Mesothelial cell of epicardium (in vitro differentiated cells): ENCODE results near the gene MLPH. TPM values are rescaled to one million over a fixed set of nuclear protein-coding genes. Genes with fewer than 3 reads are reported as not detected.

Experiments
- DNase-seq, 2 experiments: peaks; one replicate each; pipeline ENCODE4 v3.0.0; 2021; ENCODE audit warnings: low spot score in 2 of 2; ENCODE audit not compliant: unreplicated experiment in 2 of 2
- H3K27ac Mint-ChIP-seq: 2 replicates; pipeline ENCODE4 v1.8.0; 2021; ENCODE audit warnings: mixed read lengths
- H3K27me3 Mint-ChIP-seq: 2 replicates; pipeline ENCODE4 v1.8.0; 2021; ENCODE audit warnings: low read depth, mixed read lengths
- H3K36me3 Mint-ChIP-seq: 2 replicates; pipeline ENCODE4 v1.8.0; 2021; ENCODE audit warnings: mixed read lengths
- H3K4me1 Mint-ChIP-seq: 2 replicates; pipeline ENCODE4 v1.8.0; 2021; ENCODE audit warnings: mixed read lengths
- H3K4me3 Mint-ChIP-seq: 2 replicates; pipeline ENCODE4 v1.8.0; 2021; ENCODE audit warnings: mild to moderate bottlenecking, moderate library complexity, mixed read lengths
- H3K9me3 Mint-ChIP-seq: 2 replicates; pipeline ENCODE4 v1.8.0; 2021; ENCODE audit warnings: mixed read lengths
- CTCF ChIP-seq: fragments of 200-600 bp; sonication (generic); IDR thresholded peaks from one replicate; pipeline ENCODE4 v1.5.0; 2021; ENCODE audit warnings: antibody characterized with exemption; ENCODE audit not compliant: unreplicated experiment
- total RNA-seq: library from RNA; stranded (reverse); gene quantifications from 3 replicates; pipeline ENCODE4 v1.2.1, GENCODE V29; 2021

Gene MLPH
- total RNA-seq, 1 donor from 2014 or later: 6.1 TPM

DNA sequence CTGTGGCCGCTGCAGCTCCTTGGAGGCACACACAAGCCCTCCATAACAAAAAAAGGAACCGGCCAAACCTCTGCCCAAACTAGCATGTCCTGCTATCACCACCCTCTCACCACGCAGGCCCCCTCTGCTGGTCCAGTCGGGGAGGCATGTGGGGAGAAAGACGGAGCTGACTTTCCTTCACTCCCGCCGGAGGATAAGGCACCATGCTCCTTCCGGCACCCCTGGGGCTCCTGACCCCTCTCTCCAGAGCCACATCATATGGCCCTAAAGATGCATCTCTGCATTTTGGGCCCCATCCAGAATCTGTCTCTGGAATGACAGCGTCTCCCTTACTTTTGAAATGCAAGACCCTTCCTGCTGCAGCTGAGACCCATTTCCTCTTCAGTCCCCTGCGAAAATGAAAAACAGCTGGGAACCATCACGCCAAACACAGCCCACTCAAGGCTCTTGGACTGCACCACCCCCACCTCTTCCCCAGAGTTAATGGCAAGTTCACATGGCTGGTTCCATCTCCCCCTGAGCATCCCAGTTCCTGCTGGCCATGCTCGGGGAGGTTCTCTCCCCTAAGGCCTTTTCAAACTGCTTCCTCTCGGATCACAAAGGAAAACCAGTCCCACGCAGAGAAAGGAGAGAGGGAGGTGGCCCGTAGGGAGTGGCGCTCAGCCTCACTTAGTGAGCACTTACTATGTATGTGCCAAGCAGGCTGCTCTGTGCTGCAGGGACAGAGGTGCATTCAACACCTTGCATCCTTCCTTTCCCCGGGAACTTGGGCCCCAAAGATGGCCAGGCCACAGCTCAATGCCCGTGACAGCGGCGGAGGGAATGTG is 35.2 kb upstream of the MLPH start:
- H3K27ac Mint-ChIP-seq: peak overlapping the region; percentile 89
- no peaks in the 10 kb centered on the region for H3K36me3 Mint-ChIP-seq
- TF ChIP-seq CTCF: no peak
- no peak overlapping the region for H3K4me3 Mint-ChIP-seq
- H3K9me3 Mint-ChIP-seq: peaks cover 4% of the 10 kb centered on the region
- H3K27me3 Mint-ChIP-seq: peaks cover 5% of the 10 kb centered on the region
- DNase-seq: no peak
- peaks cover 32% of the 10 kb centered on the region for H3K4me1 Mint-ChIP-seq

GRCh38 chr2:237452861-237453260 is 34.2 kb upstream of the MLPH start:
- no peak for TF ChIP-seq CTCF
- H3K9me3 Mint-ChIP-seq: peaks cover 8% of the 10 kb centered on the region
- DNase-seq: no peak
- no peak overlapping the region for H3K4me3 Mint-ChIP-seq
- peaks cover 5% of the 10 kb centered on the region for H3K27me3 Mint-ChIP-seq
- peak overlapping the region; percentile 89 for H3K27ac Mint-ChIP-seq
- peaks cover 32% of the 10 kb centered on the region for H3K4me1 Mint-ChIP-seq
- H3K36me3 Mint-ChIP-seq: no peaks in the 10 kb centered on the region

GRCh38 chr2:237453671-237454070 is 33.4 kb upstream of the MLPH start:
- H3K27ac Mint-ChIP-seq: no peak overlapping the region
- peaks cover 8% of the 10 kb centered on the region for H3K27me3 Mint-ChIP-seq
- H3K4me3 Mint-ChIP-seq: no peak overlapping the region
- no peaks in the 10 kb centered on the region for H3K36me3 Mint-ChIP-seq
- no peak for DNase-seq
- peaks cover 13% of the 10 kb centered on the region for H3K9me3 Mint-ChIP-seq
- no peak for TF ChIP-seq CTCF
- peaks cover 32% of the 10 kb centered on the region for H3K4me1 Mint-ChIP-seq

GRCh38 chr2:237455764-237456163 is 31.3 kb upstream of the MLPH start:
- no peak for DNase-seq
- no peak for TF ChIP-seq CTCF
- Mint-ChIP-seq H3K27ac (no peak overlapping the region), H3K4me3 (no peak overlapping the region), H3K4me1 (peaks cover 22% of the 10 kb centered on the region), H3K36me3 (no peaks in the 10 kb centered on the region), H3K27me3 (peaks cover 10% of the 10 kb centered on the region), H3K9me3 (peaks cover 13% of the 10 kb centered on the region)

DNA sequence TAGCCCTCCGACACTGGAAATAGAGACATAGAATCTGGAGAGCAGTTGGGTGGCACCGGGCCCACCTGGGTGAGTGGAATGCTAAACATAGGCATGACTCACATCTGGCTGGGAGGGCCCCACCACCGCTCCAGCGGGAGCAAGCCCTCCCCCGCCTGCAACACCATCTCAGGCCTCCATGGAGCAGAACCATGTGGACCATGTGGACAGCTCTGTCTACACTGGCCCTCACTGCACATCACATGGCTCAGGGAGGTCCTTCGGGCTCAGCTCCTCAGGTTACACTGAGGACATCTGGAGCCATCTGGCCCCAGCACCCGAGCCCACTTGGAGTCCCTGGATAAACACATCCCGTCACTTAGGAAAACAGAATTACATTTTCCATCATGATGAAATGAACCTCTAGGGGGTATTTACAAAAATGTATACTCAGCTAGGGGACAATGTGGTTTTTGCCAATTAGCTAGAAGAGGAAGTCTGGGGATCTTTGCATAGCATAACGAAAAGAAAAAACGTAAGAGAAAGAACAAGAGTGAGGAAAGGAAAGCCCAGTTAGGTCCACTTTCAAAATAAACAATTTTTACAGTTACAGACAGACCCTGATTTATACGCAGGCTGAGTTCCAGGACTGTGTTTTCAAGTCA is 30.7 kb upstream of the MLPH start:
- H3K9me3 Mint-ChIP-seq: peaks cover 13% of the 10 kb centered on the region
- peaks cover 17% of the 10 kb centered on the region for H3K4me1 Mint-ChIP-seq
- TF ChIP-seq CTCF: no peak
- H3K4me3 Mint-ChIP-seq: no peak overlapping the region
- no peak overlapping the region for H3K27ac Mint-ChIP-seq
- H3K36me3 Mint-ChIP-seq: no peaks in the 10 kb centered on the region
- H3K27me3 Mint-ChIP-seq: peaks cover 5% of the 10 kb centered on the region
- no peak for DNase-seq
